Limb (tissue), 2 donors: ENCODE data around the gene PRR33.
"Not testable (repeated sequence)": the region's sequence is repeated elsewhere in the genome, so short reads cannot be mapped to it uniquely, and the experiment has no call there.

Experiments used
- DNase-seq, 2 donors: peaks; one replicate each; pipeline ENCODE4 v3.0.0-alpha.2; 2016; ENCODE audit errors: extremely low spot score in 2 of 2

Gene PRR33

DNA sequence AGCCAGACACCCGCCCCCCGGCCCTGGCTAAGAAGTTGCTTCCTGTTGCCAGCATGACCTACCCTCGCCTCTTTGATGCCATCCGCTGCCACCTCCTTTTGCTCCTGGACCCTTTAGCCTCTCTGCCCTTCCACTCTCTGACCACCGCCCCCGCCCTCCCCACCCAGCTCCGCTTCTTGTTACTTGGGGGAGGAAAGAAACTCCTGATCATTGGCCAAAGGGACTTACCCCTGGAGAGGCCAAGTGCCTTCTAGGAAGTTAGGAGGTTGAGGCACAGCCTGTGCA lies at the start of gene PRR33:
Gene PRR33 (minus strand): TSS at position 65 of the 285 bp plus-strand sequence. CDS start 1,311 bp downstream, outside the sequence.
- DNase-seq, result no peak

DNA sequence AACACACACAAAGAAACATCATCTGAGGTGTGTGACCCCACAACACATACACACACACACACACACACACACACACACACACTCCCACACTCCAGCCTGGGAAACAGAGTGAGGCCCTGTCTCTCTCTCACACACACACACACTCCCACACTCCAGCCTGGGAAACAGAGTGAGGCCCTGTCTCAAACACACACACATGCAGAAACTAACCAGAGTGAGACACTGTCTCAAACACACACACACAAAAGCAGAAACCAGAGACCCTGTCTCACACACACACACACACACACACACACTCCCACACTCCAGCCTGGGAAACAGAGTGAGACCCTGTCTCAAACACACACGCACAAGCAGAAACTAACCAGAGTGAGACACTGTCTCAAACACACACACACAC lies 48.1 kb upstream of the PRR33 start:
- DNase-seq, result not testable (repeated sequence)

DNA sequence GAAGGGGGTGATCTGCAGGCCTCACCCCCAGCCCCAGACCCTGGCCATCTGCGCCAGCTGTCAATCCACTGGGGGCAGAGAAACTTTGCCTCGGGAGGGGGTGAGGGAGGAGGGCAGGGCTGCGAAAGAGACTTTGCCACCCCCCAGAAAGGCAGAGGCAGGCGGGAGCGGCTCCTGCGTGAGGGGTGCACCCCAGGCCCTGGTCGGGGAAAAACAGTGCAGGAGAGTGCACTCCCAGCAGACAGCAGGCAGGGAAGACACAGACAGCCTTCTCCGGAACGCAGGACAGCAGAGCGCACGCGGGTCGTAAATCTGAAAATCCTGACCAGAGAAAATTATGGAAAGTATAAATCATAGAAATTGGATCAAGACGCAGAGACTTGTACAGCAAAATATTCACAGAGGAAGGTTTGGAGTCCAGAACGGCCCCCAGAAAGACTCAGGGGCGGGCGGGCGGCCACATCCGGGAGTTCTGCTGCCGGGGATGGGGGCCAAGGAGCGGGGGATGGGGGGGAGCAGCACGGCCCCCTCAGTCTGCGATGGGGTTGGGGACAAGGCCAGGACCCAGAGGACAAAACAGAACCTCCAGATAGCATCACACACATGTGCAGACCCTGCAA lies 47.4 kb upstream of the PRR33 start:
- DNase-seq, result peak; percentile 77 to 82

DNA sequence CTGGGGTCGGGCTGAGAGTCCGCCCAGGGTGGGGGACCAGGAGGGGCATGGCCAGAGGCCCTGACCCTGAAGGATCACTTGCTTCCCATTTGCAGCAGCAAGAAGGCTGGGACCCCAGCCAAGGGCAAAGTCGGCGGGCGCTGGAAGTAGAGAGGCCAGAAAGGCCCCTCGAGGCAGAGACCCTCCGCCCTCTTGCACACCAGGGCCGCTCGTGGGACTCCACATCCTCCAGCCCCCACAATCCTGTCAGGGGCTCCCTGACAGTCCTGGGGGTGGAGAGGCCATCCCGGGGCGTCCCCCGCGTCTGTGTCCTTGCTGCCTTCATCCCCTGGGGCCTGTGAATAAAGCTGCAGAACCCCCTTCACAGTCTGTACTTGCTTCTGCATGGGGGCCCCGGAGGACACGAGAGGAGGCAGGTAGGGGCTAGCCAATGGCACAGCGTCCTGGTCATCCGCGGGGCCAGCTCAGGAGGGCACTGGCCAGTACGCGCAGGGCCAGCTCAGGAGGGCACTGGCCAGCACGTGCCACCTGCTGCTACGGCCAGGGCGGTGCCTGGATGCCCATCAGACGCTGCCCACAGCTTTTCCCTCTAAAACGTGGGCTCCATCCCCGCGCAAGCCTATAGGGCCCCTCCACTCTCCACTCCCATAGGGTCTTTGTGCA lies 46.8 kb upstream of the PRR33 start:
- no peak for DNase-seq

DNA sequence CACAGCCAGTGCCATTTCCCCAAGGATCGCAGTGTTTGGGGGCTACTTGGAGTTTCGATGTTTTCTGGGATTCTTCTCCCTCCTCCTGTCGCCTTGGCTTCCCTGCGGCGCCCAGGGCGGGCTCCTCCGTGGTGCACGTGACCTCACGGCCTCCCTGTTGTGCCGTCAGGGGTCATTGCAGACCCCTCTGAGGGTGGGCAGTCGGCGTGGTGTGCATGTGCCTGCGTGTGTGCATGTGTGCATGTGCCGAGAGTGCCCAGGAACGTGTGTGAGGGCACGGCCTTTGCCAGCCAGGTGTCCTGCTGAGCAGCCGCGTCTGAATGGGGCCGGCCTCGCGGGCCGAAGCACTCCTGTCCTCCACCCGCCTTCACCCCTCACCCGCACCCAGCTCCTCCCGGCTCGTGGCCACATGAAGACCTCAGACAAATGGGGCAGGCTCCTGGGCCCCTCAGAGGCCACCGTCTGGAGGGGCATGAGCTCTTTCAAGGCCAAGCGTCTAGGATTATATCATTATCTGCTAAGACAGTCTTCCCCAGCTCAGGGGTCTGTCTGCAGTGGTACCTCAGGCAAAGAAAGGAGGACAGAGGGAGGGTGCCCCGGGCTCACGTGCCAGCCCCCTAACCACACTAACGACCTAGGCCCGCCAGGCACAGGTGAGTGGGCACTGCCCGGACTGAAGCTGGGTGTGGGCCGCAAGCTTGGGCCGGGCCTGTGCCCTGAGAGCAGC lies 46.1 kb upstream of the PRR33 start:
- no peak for DNase-seq

DNA sequence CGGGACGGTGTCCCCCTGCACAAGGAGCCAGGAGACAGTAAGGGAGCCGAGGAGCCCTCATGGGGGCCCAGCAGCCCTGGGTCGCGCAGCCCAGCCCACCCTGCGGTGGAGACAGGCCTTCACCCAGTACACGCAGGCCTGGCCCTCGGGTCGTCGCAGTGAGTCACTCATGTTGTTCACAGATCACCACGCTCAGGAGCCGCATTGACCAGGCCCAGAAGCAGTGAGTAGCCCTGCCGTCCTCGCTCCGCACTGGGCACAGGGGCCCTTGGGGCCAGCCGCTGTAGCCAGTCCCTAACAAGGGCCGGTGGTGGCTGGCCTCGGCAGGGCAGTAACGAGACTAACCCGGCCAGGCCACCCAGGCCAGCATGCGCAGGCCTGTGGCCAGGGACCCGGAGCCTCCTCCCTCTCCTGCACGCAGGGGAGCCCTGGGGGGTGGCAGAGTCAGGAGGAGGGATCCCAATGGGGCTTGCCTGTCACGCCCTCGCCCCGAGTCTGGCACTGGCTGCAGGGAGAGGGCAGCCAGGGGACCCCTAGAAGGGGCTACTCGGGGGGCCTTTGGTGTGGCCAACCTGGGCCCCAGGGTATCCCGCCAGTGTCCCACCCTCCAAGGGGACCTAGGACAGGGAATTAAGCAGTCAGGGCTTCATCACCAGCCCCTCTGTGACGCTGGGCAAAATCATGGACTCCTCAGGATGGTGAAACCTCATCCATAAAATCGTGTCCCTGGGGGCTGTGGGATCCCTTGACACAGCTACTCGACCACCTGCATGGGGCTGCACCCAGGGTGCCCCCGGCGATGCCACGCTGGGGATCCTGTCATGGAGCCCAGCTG lies 45.3 kb upstream of the PRR33 start:
- DNase-seq, result no peak

DNA sequence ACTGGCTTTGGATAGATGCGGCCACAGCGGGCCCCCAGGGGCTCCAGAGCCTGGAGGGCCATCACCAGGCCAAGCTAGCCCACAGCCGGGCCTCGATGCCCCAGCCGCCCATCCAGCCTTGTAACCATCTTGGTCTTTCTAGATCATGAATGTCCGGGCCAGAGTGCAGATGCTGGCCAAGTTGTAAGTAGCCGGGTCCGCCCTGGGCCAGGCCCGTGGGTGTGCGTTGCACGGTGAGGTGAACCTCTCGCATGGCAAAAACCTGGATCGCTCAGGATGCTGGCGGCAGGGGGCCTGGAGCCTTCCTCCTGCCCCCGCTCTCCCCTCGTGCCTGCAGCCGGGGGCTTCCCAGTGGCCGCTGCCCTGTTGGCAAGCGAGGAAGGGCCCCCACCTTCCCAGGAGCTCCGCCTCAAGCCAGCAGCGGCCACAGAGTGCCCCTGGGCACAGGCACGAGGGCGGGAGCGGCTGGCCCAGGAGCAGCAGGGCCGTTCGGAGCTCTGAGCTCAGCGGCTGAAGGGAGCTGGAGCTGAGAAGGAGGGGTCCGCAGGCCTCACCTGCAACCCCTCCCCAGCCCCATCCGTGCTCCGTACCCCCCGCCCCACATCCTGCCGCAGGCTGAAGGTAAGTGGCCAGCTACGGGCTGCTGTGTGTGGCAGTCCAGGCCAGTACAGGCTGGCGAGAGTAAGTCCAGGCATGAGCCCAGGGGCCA lies 44.5 kb upstream of the PRR33 start:
- DNase-seq, result no peak

DNA sequence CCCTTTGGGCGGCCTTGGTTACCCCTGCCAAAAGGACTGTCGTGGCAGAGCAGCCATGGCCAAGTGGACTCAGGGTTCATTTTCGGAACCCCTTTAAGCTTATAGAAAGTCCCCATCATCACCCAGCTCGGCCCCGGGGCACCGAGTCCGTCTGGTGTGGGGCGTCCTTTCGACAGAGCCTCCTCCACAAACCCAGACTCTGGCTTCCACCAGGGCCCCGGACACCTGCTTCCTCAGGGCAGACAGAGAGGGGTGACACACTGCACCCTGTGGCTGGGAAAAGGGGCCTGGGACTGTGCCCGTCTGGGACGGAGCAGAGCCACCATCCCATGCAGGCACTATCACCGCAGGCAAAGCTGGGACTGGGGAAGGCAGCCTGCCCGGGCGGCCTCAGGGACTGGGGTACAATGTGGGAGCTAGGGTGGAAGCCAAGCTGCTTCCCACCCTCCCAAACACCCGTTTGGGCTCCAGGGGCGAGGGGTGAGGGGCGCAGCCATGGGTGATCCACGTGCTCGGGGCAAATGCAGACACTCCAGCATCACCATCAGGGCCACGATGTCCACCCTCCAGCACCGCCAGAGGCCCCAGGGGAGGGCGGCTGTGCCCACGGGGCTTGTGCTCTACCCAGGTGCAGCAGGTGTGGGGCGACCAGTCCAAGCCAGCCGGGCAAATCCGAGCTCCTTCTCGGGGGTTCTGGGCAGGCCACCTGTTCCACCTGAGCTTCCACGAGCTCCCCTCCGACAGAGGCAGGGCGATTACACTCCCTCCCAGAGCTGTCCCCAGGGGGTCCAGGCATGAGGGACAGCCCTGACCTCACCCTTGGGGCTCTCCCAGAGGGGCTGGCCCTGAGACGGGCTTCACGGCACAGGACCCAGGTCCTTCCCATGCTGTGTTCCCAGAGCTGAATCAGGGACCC lies 43.7 kb upstream of the PRR33 start:
- no peak for DNase-seq

DNA sequence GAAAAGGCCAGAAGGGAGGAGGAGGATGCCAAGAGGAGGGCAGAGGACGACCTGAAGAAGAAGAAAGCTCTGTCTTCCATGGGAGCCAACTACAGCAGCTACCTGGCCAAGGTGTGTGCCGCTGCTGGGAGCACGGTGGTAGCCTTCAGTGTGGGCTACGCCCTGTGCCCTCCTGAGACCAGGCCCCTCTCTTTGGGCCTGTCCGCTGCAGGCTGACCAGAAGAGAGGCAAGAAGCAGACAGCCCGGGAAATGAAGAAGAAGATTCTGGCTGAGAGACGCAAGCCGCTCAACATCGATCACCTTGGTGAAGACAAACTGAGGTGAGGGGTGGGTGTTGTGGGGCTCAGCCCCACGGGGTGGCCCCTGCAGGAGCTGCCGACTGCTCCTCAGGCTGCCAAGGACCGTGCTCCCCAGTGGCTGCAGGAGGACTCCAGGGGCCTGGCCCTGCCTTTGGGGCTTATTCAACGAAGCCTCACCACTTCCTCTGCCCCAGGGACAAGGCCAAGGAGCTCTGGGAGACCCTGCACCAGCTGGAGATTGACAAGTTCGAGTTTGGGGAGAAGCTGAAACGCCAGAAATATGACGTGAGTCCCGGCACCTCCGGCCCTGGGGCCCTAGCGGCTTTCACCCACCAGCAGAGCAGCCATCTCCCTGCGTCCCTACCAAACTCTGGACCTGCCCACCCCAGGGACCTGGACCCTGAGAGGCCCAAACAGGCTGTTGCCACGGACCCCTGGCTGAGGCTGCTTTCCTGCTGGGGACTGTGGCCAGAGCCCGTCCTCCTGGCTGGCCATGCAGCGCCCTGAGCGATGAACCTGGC lies 42.9 kb upstream of the PRR33 start:
- no peak for DNase-seq

DNA sequence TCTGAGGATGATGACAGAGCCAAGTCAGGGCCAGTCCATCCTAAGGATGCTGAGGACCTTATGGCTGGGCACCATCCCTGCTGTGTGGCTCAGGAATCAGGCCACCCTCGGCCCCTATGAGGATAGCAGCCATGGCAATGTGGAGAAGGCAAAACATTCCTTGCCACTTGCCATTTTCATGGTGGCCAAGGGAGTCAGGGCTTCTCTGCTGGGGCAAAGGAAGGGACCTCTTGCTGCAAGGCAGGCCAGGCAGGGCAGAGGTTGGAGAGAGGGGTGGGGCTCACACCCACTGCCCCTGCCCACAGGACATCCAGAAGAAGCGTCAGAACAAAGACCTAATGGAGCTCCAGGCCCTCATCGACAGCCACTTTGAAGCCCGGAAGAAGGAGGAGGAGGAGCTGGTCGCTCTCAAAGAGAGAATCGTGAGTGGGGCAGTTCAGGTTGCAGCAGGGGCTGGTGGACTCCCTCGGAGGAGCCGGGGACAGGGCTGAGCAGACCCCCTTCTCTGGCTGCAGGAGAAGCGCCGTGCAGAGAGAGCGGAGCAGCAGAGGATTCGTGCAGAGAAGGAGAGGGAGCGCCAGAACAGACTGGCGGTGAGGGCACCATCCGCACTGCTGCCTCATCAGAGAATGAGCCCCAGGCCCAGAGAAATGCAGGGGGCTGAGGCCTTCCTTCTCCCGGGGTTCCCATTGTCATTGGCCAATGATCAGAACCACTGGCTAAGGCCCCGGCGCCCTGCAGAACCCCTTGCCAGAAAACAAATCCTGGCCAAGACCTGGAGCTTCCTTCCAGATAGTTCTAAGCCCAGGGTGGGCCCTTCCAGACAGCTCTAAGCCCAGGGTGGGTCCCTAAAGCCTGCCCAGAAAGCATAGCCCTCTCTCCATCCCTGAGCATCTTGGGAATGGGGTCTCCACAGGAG lies 42.0 kb upstream of the PRR33 start:
- no peak for DNase-seq

DNA sequence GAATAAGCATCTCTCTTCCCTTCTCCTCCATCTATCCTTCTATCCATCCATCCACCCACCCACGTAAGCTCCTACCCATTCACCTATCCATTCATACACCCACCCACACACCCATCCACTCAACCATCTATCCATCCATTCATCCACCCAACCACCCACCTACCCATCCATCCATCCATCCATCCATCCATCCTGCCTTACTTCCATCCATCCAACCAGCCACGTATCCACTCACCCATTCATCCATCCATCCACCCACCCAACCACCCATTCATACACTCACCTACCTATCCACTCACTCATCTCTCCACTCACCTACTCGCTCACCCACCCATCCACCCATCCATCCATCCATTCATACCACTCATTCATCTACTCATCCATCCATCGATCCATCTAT lies 41.0 kb upstream of the PRR33 start:
- no peak for DNase-seq

DNA sequence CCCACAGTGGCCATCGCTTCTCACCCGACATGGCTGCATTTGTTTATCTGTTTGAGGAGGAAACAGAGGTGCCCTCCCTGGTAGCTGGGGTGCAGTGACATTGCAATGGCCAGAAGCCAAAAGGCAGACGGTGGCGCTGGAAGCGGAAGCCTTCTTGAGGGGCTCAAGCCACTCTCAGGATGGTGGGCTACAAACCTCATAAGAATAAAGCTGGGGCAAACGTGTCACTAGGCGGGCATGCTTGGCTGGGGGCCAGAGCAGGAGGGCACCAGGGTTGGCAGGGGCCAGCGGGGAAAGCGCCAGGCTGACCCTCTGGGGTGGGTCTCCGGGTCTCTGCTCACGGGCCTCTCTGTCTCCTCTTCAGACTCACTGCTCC lies 40.4 kb upstream of the PRR33 start:
- DNase-seq, result no peak

DNA sequence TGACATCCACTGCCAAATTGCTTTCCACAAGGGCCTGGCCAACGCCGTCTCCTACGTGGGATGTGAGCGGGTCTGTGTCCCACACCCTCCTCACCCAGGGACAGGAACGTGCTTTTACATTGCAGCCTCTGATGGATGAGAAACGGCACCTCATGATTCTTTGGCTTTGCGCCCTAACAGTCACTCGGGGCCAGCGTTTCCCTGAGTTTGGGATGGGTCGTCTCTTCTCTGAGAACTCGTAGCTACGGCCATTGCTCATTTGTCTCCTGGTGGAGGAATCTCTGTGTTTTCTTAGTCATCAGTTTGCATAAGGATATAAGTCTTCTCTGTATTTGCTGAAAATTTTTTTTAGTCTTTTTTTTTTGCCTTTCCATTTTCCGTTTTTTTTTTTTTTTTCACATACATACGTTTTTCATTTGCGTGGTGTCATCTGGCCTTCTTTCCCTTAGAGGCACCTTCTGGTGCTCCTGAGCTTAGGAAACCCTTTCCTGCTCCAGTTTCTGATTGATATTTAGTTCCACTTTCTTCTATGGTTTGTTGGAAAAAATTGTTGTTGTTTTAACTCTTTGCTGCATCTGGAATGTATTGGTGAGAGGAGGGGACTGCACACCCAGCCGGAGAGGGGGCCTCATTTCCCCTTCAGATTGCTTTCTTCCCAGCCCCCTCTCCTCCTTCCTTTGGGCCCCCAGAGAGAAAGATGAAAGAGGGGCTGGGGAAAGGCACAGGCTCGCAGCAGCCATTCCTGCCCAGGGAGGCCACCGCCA lies 39.8 kb upstream of the PRR33 start:
- peak; percentile 71 to 78 for DNase-seq

DNA sequence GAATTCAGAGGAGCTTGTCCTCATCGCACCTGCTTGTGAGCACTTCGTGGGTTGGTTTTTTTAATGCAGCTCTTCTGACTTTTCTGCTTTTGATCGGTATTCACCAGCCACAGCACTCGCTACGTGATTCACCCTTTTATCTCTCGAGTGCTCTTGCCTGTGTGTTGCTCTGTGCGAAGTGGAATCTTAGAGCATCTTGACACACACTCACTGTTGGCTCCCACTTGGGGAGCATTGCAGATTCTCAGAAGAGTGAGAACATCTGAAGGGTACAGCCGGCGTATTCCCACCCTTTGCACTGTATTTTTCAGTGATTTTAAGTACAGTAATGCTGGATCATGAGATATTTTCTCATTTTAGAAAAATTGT lies 38.8 kb upstream of the PRR33 start:
- no peak for DNase-seq

DNA sequence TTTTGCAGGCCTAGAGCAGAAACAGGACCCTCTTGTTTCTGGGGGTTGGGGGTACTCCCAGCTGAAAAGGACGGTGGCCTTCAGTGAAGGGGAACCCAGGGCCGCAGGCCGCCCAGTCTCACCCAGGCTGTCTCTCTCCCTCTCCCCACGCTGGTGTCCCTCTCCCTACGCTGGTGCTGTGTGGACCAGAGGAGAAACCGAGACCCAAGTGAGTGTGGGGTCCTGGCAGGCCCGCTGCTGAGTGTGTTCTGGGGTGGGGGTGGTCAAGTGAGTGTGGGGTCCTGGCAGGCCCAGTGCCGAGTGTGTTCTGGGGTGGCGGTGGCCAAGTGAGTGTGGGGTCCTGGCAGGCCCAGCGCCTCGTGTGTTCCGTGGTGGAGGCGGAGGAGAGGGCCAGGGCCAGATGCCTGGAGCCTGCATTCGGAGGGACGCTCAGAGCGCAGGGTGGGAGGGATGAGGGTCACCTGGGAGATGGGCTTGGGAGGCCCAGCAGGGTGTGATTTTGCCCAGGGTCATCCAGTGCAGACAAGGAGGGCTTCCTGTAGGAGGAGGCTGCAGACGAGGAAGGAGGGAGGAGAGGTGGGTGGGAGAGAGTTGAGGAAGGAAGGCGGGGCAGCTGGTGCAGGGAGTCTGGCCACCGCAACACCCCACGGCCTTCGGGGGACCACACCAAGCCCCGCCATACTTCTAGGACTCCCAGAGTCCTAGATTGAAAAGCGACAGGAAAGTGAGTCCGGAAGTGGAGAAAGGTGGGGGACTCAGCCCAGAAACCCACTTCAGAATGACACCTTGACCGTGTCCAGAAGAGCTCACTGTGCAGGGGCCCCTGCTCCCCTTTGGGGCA lies 38.1 kb upstream of the PRR33 start:
- no peak for DNase-seq

DNA sequence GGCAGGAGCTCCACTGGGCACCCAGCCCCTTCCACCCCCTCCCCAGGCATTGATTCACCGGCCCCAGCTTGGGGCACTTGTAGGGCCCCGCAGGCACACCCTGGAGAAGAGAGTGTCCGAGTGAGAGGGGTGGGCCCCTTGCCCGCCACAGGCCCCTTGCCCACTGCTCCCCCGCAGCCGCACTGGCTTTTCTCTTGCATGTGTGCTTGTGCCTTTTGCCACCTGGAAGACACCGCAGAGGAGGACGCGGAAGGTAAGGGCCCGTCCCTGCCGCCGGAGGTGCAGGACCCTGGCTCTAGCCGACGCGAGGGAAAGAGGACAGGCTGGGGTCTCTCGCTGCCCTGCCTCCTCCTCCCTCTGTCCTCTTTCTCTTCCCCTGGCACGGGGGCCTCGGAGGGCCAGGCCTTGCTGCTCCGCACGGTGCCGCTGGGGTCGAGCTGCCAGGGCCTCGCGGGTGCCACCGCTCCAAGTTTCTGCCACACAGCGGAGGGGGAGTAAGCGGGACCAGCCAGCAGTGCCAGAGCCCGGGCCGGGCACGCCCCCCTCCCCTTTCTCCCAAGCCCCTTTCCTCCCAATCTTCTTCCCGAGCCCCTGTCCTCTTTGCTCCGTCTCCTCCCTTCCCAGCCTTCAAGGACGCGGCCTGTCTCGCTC lies 37.3 kb upstream of the PRR33 start:
- DNase-seq, result no peak
